Left hindlimb (tissue), 1 donor: Measurements from ENCODE around the gene OPRL1.

Source experiments
- DNase-seq: peaks from one replicate; pipeline ENCODE4 v3.0.0-alpha.2; 2018

Gene OPRL1

GRCh38 chr20:64145458-64146300, 65.8 kb downstream of the OPRL1 start:
- DNase-seq = no peak

DNA sequence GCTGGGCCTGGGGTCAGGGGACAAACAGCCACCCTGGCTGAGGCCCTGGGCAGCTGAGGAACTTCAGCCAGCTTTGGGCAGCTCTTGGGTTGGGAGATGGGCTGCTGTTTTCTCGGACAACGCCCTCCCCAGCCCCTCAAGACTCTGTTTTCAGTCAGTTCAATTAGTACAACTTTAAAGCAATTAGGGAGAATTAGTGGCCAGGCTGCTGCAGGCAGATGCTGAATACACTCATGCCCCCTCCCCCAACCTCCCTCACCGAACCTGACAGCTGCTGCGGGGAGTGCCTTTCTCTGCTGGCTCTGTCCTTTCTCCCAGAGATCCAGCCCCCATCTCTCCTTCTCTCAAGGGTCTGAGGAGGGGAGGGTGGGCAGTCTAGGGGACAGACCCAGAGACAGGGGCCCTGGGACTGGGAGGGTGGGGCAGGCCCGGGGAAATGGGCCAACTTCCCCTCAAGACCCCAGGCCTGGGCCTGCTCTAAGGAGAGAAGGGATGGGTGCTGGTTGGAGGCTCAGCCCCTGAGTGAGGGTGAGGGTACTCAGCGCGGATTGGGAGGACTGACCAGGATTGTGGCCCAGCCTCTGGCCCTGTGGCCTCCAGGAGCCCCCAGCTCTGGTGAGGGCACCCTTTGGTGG, 66.5 kb downstream of the OPRL1 start:
- DNase-seq = no peak

GRCh38 chr20:64146936-64147477, 67.1 kb downstream of the OPRL1 start:
- no peak for DNase-seq

DNA sequence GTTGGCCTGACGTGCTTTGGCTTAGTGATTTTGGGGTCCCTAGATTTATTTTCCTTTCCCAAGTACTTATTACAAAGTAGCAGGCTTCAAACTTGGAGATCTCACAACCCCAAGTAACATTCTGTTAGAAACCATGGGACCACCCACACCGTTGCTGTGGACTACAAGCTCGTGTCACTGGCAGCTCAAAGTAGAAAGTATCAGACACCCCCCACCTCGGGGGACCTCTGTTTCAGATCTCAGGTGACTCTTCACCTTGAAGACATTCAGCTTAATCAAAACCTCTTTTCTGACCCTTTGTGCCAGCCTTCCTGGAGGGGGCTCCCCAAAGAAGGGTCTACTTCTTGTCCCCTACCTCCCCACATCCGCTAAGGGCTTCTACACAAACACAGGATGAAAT, 68.7 kb downstream of the OPRL1 start:
- DNase-seq = no peak

GRCh38 chr20:64149141-64149540, 69.3 kb downstream of the OPRL1 start:
- no peak for DNase-seq

GRCh38 chr20:64149809-64150560, 70.1 kb downstream of the OPRL1 start:
- DNase-seq = no peak
